Activated CD8-positive, alpha-beta memory T cell treated with anti-CD3 and anti-CD28 coated beads, Interleukin-2, amount 50 U/mL, for 24 hours (primary cell): ENCODE measurements around the gene ACOD1.
"Not testable (repeated sequence)": the region's sequence is repeated elsewhere in the genome, so short reads cannot be mapped to it uniquely, and the experiment has no call there.

Experiments
- DNase-seq: peaks from one replicate; pipeline ENCODE4 v3.0.0-alpha.2; 2020; ENCODE audit errors: extremely low read depth

The ACOD1 gene

GRCh38 chr13:76948149-76948548, at the start of gene ACOD1:
TSS of gene ACOD1 (plus strand) at chr13:76948511. CDS start at chr13:76948559, 48 bp downstream.
- DNase-seq, result no peak

DNA sequence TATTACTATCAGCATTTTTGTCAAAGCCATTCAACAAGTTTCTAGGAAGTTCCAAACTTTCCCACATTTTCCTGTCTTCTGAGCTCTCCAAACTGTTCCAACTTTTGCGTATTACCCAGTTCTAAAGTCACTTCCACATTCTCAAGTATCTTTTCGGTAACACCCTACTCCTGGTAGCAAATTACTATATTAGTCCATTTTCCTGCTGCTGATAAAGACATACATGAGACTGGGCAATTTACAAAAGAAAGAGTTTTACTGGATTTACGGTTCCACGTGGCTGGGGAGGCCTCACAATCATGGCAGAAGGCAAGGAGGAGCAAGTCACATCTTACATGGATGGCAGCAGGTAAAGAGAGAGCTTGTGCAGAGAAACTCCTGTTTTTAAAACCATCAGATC, 49.2 kb upstream of the ACOD1 start:
- not testable (repeated sequence) for DNase-seq

DNA sequence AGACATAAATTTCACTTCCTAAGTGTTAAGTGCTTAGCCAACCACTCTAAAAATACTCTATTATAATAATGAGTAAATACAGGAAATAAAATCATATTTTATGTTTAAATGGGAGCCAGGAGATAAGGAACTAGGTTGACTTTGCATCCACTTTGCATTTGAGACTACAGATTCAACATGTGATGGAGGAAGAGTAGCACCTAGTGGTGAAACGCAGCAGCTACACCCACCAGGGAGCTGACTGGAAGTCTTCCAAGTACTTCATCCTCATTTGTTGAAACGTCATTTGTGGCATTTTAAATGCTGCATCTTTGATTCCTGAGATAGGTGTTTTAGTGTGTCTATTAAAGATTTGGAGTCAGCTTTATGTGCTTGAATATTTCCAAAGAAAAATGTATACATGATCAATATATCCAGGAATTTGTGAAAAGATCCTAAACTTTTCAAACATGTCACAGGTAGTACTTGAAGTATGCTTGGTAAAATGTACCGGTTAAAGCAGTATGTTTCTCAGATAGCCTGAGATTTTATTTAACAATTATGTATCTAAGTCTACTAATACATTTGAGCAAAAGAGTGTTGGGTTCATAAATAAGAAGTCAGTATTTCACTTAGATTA, 44.7 kb upstream of the ACOD1 start:
- no peak for DNase-seq

- DNase-seq, result no peak
These were observed 43.8 kb upstream of the ACOD1 start for GRCh38 chr13:76904507-76904906.

GRCh38 chr13:76912476-76912875, 35.8 kb upstream of the ACOD1 start:
- no peak for DNase-seq

- DNase-seq, result no peak
These were observed 34.4 kb upstream of the ACOD1 start for GRCh38 chr13:76913898-76914297.

GRCh38 chr13:76917095-76917494, 31.2 kb upstream of the ACOD1 start:
- DNase-seq, result no peak

GRCh38 chr13:76917755-76918481, 30.4 kb upstream of the ACOD1 start:
- not testable (repeated sequence) for DNase-seq

GRCh38 chr13:76921516-76921915, 26.8 kb upstream of the ACOD1 start:
- no peak for DNase-seq

DNA sequence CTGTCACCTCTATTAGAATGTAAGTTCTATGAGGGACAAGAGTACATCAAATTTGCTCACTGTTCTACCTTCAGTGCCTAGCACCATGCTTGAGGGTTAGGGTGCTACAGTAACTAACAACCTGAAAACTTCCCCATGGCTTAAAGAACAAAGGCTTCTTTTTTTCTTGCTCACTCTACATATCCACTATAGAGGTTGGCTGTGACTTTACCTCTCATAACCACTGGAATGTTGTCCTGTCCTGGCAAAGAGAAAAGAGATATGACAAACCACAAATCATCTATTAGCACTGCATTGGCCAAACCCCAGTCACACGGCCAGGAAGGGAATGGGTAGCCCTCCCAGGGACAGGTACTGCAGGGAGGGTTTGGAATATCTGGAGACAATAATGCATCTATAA, 23.2 kb upstream of the ACOD1 start:
- no peak for DNase-seq

DNA sequence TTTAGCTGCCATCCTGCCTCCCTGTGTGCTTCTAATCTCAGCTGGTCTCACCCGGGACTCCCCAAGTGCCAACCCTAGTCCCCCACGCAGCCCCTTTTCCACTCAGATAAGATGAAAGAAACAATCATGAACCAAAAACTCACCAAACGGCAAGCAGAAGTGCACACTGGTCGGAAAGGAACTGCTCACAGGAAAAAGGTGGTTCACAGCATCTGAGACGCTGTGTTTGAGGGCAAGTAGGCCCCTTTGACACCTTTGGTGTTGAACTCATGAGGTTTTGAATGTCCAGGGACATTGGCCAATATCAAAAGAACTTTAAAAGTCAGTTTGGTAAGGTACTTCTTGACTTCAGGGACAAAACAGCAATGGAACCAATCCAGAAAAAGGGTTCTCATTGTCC, 20.4 kb upstream of the ACOD1 start:
- DNase-seq, result no peak

GRCh38 chr13:76928456-76928855, 19.9 kb upstream of the ACOD1 start:
- no peak for DNase-seq

GRCh38 chr13:76929320-76929719, 19.0 kb upstream of the ACOD1 start:
- no peak for DNase-seq

- no peak for DNase-seq
These were observed 18.4 kb upstream of the ACOD1 start for GRCh38 chr13:76929851-76930374.

DNA sequence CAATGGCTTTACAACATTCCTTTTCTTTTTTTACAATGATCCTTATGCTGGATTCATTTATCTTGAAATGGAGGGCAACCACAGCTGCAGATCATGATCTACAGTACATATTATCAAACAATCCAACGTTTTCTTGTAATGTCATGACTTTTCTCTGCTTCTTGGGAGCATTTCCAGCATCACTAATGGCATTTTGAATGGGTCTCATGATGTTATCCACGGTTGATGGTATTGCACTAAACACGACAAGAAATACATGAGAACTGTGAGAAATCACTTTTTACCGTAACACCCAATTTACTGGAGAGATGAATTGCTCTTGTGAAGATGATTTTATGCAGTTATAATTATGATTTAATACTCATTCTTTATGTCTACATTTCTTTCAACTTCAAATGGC, 16.2 kb upstream of the ACOD1 start:
- DNase-seq, result no peak

DNA sequence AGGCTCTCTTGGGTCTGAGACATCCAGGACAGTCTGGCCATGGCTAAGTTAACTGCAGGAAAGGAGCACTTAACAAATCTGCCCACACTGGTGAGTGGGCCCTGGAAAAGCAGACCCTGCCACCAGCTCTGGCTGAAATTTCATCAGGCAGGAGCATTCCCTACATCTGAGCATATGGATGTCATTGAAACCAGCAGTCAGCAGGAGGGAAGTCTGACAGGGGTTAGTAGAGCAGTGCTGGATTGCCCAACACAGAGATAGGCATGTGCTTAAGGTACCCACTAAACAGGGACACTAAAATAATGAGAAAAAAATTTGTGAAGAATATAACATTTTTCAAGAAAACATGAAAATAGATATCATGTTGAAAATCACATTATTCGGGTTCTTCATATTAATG, 13.6 kb upstream of the ACOD1 start:
- DNase-seq, result no peak

DNA sequence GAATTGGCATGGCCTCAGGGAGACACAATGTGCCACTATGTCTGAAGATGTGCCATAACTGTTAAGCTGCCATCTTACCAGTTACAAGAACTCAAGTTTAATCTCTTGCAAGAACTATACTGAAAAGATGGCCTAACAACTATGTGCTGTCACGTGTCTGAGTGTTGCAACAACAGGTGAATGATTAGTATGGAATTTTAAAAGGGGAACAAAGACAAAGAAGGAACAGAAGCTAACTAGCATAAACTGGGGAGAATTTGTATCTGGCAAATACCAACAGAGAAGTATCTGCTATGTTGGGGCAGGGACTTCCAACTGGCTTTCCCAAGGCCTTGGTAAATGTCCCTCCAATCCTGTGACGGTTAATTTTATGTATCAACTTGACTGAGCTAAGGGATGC, 11.5 kb upstream of the ACOD1 start:
- no peak for DNase-seq

DNA sequence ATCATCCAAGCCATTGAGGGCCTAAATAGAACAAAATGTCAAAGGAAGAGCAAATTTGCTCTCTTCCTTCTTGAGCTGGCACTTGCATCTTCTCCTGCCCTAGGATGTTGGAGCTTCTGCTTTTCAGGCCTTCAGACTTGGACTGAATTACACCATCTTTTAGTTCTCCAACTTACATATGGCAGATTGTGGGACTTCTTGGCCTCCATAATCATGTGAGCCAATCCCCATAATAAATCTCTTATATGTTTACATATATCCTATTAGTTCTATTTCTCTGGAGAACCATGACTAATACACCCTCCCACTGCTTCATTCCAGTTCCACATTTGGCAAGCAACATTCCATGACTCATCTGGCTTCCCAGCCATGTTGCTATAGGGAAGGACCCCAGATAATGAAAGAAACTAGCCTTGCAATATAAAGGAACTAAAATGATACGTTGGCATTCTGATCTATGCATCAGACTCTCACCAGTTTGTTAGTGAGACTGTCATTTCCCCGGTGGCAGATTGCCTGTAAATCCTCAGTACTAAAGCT, 11.0 kb upstream of the ACOD1 start:
- no peak for DNase-seq

DNA sequence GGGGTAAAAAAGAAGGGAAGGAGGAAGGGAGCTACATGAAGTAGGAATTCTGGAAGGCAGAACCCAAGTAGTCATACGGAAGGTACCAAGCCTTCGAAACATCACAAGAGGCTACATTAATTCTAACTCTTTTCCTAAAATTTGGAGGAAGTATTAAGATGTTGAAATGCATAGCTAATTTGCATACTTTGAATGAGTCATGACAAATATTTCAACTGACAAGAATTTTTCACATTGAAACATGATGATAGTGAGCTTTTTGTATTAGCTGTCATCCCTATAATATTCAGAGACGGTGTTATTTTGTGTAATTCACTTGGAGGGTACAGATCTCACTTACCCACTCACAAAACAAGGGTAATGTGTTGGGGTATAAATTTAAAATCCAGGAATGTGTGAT, 9.1 kb upstream of the ACOD1 start:
- DNase-seq, result no peak

DNA sequence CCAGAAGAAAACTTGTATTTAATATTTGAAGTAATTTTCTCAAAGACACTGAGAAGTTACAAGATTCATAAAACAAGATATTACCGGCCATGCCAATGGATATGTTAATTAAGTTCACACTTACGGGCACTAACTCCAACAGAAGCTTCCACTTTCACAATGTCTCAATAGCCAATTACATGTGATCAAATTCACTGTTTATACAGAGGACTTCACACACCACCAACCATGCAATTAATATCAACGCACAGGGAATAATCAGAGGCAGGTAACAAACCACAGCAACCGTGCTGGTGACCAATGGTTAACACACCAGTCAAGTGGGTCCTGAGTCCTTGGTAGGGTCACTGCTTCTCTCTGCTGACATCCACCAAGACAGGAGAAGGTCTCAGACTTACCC, 5.9 kb upstream of the ACOD1 start:
- no peak for DNase-seq

DNA sequence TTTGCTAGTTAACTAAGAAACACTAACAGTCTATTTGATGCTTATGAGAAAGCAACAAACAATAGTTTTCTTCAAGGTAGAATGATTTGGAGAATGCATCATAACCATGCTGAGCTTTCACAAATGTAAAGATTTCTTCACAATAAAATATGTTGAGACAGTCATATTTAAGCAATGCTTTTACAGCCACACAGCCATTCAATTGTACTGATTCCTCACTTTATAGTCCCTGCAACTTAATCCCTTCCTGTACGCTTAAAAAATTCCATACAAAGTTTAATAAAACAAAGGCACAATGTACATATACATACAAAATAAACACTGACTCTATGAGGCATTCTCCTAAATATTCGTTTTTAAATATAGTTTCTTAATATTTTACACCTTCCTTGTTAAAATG, 4.7 kb upstream of the ACOD1 start:
- no peak for DNase-seq

GRCh38 chr13:76944456-76944855, 3.9 kb upstream of the ACOD1 start:
- no peak for DNase-seq

DNA sequence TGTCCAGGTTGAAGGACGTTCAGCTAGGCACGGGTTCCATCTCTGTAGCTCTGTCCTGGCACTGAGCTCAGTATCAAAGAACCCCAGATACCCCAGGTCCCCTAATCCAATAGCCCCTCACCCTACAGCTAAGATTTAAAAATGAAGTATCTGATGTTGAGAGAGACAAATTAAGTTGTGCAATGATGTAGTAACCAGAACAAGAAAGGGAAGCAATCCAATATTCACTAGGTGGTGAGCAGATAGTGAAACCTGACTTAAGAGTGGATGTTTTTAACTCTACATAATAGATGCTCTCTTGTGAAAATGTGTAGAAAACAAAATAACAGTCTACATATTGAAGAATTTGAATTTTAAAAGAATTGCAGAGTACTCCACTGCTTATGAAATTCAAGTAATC, 1.8 kb downstream of the ACOD1 start:
- no peak for DNase-seq
